ENCODE measurements around the gene NOP9. TPM values are rescaled to one million over a fixed set of nuclear protein-coding genes. Genes with fewer than 3 reads are reported as not detected.
A peak's percentile ranks its signal among the peaks of the same experiment; 100 is the strongest.

NOP9 gene, protein sequence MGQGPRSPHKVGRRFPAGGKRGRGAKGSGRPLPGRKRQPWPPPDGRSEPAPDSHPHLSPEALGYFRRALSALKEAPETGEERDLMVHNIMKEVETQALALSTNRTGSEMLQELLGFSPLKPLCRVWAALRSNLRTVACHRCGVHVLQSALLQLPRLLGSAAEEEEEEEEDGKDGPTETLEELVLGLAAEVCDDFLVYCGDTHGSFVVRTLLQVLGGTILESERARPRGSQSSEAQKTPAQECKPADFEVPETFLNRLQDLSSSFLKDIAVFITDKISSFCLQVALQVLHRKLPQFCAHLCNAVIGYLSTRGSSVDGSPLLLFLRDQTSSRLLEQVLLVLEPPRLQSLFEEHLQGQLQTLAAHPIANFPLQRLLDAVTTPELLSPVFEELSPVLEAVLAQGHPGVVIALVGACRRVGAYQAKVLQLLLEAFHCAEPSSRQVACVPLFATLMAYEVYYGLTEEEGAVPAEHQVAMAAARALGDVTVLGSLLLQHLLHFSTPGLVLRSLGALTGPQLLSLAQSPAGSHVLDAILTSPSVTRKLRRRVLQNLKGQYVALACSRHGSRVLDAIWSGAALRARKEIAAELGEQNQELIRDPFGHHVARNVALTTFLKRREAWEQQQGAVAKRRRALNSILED
- total RNA-seq (2014; rRNA removed; shearing (Covaris generic)) = 10.7 and 10.8 TPM in 2 replicates

DNA sequence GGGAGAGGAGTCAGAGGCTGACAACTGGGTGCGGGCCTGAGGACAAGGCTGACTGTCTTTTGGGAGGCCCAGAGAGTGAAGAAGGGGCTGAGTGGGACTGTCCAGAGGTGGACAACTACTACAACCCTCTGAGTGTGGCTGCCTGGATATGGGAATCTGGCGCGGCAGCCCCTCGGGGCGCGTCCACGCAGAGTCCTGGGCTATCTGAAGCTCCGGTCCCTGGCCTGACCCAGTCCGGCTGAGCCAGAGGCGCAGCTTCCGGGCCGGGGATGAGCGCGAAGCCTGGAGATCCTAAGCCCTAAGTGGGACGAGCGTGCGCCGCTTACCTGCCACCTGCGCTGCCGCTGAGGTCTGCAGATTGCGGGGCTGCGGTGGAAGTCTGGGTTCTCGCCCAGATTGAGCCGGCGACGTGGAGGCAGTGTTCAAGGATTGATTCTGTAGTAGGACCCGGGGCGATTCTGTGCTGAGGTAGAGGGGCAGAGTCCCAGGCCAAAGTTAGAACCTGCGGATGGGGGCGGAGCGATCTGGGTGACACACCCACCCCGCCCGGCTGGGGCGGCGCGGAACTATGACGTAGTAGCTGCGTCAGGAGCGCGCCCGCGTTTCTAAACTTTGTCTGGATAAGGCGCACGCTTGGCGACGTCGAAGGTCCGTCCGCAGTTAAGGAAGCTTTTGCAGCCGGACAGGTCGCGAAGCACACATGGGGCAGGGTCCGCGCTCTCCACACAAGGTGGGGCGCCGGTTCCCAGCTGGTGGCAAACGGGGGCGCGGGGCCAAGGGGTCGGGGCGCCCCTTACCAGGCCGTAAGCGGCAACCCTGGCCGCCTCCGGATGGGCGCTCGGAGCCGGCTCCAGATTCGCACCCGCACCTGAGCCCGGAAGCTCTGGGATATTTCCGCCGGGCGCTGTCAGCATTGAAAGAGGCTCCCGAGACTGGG, at the start of gene NOP9, which contains the start of gene DHRS1:
Gene NOP9 (plus strand): TSS at position 596 of the 937 bp plus-strand sequence. CDS start 105 bp downstream, at position 701.
Gene DHRS1 (minus strand): TSS at position 526 of the 937 bp plus-strand sequence. CDS start 674 bp downstream, outside the sequence.
- peak; percentile 82 for DNase-seq (ENCODE audit: low read depth)

DNA sequence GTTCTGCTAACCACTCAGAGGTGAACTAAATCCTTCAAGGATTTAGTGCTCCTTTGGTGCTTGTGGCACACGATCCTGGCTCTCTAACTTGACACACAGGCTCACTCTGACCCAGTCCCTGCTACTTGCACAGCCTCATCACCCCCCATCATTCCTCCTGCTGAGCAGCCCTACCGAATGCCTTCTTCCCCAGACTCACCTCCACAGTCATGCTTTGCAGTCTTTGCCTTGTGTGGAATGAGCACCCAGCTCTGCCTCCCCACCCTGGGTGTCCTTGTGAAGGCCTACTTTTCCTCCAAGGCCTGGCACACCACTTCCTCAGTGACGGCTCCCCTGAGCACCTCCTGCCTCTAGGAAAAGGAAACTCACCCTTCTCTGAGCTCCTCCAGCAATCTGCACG, 49.3 kb upstream of the NOP9 start:
- no peak for DNase-seq (ENCODE audit: low read depth)

DNA sequence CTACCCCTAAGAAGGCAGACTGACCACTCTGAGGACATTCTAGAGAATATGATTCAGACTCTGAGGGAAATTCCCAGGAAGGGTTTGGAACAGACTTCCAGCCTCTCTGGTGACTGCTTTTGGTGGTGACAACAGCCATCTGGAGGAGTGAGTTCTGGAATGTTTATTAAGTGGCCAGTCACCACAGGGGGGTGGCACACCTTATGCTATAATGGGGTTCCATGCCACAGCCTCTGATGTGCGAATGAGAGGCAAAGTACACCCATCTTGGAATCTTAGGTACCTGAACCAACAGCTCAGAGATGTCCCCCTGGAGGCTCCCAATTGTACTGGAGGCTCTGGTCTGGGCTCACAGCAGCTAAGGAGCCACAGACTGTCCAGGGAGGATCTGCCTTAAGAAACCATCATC, 47.8 kb upstream of the NOP9 start:
- DNase-seq (ENCODE audit: low read depth) = peak; percentile 49

DNA sequence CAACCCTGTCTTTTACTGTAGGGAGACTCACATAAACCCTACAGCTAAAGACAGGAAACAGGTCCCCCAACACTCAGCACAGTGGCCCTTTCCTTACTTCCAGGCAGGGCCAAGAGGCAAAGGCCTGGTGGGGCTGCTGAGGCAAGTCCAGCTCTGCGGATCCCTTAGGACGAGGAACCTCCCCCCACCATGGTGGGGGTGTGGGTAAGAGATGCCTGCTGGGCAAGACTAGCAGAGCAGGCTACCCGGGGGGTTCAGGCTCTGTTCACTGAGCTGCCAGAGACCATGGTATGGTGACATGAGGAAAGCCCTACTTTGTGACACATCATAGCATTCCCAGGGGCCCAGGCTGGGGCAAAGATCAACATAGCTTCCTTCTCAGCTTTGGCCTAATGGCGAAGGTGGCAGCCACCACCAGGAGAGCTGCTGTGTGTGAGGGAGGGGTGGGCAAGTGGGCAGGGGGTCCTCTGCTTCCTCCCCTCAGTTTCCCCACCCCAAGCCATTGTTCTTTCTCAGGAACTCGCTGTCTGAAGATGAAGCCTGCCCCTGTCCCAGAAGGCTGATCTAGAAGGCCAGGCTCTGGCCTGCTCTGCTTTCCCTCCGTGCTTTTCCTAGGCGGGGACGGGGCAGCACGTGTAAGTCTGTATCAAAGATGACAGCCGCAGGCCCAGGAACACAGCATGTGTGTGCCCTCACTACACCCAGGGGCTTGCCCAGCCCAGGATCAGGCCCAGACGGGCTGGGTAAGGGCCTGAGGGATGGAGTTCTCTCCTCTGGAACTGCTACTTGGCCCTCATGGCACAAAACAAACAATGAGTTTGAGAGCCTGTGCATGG, 47.1 kb upstream of the NOP9 start:
- DNase-seq (ENCODE audit: low read depth) = no peak

DNA sequence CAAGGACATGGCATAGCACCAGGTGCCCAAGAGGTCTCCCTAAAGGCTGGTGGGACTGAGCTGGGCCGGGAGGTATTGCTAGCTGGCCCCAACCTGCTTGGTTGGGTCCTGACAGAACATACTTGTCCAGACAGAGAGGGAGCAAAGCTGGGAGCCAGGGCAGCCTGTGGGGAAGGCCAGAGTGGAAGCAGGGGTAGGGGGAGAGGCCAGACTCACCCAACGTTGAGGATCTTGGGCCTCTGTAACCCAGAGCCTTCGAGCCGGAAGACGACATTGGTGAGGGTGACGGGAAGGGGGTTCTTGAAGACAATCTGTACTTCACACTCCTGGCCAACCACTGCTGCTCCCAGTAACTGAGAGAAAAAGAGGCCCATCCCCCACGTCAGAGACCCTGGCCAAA, 45.7 kb upstream of the NOP9 start:
- DNase-seq (ENCODE audit: low read depth) = no peak

DNA sequence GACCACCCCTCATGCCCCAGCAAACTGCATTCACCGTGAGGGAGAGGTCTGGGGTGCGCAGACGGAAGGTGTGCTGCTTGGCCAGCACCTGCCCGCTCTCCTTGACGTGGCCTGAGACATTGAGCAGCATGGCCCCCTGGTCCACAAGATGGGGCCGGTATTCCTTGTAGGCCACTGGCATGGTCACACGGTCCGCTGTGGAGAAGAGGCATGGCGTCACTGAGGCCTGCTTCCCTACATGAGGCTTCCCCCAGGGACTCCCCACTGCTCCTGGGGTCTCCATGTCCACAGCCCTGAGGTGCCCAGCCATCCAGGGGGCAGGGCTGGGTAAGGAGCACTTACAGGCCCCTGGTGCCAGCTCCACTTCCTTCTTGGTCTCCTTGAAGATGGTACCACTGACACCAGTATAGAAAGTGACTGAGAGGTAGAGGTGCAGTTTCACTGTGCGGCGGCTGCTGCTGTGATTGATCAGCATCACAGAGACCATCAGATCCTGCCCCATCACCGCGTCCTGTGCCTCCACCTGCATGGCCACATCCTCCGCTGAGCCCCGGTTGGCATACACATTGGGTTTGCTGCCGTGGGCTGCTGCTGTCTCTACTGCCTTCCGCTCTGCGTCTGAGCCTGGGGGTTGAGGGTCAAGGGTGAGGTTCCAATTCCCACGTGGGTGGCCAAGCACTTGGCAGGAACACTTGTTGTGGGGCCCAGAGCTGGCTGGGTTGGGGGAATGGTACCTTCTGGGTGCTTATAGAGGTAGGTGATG, 44.8 kb upstream of the NOP9 start:
- no peak for DNase-seq (ENCODE audit: low read depth)

DNA sequence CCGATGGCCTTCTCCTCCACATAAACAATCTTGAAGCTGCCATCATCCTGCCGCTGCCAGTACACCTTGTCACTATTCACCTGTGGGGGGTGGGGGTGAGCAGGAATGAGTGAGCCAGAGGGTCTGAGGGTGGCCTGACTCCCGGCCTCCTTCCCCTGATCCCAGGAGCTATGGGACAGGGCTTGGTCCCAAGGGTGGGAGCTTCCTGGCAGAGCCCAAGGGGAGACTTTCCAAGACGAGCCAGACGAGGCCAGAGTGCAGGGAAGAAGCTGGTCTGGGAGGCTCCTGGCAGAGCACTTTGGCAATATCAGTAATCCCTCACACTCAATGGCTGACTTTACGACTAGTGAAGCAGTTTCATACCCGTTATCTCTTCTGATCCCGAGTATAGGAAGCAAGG, 44.2 kb upstream of the NOP9 start:
- no peak for DNase-seq (ENCODE audit: low read depth)

DNA sequence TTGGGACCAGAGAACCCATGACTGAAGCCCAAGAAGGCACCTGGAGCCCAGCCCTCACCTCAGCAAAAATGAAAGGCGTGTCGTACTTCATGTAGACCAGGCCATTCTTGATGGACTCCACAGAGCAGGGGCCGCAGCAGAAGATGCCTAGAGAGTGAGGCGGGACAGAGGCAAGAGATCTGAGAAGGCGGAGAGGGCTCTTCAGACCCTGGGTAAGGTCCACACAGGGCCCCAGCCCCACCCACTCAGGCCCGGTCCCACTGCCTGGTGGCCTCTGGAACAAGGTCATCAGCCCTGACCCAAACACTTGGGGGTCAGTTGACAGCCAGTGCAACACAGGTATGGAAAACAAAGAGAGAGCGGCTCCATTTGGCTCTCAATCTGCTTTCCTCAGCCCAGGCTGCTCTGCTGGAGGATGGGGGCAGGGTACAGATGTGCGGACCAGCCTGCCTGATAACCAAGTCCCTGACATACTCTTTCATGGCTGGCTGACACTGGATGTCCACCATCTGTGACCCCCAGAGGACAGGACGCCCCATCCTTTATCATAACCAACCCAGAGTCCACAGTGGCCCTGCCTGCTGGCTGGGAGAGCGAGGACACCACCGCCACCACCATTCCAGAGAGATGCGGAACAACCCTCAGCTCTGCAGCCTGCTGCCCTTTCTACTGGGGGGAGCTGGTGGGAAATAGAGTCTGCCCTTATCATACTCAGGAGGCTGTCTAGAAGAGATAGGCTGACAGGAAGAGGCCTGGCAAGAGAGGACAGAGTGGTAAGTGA, 43.5 kb upstream of the NOP9 start:
- no peak for DNase-seq (ENCODE audit: low read depth)

DNA sequence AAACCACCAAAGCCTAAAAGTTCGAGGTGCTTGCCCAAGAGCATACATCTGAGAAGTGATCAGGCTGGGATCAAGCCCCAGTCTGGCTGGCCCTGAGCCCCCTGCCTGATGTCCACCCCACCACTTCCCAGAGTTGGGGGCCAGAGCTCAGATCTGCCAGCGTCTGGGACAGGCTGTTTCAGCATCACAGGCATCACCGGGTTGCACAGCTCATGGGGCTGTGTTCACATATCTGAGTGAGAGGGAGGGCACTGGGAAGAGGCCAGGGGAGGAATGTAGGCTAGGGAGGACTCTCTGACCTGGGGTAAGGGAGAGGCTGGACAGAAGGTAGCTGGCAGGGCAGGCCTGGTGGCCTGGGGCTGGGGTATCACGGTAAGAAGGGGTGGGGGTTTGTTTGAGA, 42.7 kb upstream of the NOP9 start:
- no peak for DNase-seq (ENCODE audit: low read depth)

DNA sequence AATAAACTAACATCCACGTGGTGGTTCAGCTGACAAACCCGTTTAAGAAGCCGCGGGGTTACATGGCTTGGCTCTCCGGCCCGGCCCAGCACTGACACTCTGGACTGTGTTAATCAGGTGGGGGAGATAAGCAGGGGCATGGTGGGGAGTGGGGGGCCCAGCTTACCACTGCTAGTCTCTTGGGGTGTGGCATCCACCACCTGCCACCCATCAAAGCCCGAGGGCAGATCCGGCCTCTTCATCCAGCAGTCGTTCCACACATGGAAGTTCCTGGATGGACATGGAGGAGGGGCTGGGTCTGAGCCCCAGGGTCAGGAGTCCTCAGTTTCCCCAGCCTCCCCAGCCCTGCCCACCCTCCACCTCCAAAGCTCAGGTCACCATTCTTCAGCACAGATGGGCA, 41.5 kb upstream of the NOP9 start:
- no peak for DNase-seq (ENCODE audit: low read depth)

DNA sequence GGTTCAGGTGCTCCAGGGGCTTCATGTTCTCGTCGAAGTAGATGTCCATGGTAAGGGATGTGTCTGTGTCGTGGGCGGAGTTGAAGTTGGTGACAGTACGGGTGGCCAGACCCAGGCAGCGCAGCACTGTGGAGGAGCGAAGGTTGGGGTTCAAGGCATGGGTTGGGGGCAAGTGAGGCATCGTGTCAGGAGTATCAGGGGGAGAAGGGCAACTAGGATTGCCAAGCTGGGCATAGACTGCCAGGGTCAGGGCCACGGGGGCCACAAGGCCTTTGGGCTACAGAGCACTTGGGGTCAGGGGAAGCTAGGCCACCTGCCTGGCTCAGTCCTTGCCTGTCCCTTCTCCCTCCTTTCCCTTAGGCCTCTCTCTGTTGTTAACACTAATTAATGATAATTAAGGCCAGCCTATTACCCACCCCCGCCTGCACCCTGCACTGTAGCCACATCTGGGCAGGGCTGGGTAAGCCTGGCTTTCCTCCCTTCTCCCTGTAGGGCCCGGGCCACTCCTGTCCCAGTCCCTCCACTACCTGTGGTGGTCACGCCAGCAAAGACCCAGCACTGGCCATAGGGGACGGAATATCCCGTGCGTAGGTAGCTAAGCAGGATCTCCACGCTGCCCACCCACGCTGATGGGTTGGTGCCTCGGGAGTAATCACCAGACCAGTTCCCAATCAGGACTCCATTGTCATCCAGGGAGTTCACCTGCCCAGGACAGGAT, 40.9 kb upstream of the NOP9 start:
- DNase-seq (ENCODE audit: low read depth) = no peak

DNA sequence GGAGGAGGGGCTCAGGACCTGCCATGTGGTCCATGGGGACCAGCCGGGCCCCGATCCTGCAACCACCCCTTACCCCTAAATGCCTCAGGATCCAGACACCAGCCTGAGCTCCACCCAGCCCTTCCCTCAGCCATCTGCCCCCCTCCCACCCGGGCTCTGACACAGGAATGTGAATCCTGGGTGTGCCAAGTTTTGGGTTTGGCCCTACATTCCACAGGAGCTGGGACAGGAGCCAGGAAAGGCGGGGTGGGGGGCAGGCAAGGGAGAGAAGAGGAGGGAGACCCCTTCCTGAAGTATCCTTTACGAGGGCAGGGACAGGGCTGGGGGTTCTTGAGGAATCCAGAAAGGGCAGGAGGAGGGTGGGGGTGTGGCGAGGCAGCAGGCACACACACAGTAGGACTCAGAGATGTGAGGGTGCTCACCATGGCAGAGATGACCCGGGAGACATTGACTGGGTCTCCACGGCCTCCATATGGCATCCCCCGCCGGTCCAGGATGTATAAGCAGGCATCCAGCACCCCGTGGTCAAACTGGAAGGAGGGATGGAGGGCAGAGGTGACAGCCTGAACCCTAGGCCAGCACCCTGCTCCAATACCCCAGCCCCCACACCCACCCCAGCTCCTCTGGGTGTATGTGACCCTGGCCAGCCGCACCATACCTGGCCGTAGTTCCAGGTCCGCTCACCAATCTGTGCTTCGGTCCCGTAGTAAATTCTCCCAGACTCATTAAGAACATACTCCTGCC, 40.2 kb upstream of the NOP9 start:
- DNase-seq (ENCODE audit: low read depth) = peak; percentile 14

DNA sequence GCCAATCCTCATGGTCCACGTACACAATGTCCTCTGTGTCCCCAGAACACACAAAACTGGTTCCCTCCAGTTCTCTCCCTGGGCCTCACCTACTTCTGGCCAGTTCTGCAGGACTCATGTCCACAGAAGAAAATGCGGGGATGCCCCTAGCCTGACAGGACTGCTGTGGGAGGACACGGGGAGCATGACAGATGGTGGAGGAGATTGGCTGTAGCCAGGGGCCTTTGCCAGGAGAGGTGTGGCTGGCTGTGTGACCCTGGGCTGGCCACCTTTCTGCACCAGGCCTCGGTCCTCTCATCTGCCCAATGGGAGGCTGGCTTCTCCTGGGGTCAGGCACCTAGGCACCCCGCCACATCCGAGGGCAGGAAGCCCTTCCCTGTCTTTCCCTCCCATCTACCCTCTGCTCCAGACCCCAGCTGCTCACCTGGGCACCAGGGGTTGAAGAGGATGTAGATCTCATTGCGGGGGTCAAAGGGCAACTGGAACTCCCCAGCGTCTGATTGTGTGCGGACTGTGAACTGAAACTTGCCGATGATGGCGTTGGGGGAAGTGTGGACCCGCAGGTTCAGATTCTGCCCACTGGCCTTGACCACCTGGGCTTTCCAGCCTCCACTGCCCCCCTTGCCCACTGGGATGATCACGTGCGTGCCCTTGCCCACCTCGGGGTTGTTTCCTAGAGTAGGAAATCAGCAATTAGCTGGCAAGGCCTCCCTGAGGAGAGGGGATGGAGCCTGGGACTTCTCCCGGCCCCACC, 39.4 kb upstream of the NOP9 start:
- no peak for DNase-seq (ENCODE audit: low read depth)

DNA sequence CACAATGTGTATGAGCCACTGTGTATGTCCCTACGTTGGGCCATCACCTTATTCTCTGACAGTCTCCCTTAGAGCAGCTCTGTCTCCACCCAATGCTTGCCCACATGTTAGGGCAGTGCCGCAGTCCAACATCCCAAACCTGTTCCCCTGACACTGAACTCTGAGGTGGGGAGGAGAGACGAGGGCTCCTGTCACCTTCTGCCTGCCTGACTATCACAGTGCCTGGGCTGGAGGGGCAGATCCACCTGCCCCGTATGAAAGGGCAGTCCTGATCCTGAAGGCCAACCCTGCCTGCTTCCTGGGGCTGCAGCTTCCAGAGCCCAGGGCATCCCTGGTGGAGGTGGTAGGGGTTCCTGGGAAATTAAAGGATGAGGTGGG, 38.9 kb upstream of the NOP9 start:
- no peak for DNase-seq (ENCODE audit: low read depth)

DNA sequence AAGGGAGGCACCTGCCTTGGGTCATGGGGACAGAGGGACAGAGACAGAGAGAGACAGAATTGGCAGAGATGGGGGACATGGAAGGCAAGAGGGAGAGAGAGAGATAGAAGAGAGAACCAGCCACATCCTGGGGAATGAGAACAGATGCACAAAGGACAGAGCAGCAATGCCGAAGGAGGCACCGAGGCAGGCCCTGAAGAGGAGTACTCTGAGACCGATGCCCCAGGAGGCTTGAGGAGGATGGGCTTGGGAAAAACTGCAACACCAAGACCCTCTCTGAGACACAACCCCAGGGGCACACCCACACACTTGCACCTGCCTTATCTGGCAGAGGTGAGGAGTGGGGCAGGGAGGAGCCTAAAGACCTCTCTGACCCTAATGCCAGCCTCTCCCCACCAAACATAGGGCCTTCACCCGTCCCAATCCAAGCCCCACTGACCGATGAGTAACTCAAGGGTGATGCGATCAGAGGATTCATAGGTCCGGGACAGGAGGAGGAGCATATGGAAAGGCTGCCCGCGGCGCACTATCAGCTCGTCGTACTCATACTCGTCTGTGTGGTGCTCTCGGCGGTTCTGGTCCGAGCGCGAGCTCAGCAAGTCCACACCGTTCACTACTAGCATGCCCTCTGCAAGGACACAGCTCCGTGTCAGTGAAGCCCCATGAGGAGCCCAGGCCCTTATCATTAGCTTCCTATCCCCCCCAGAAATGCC, 38.2 kb upstream of the NOP9 start:
- no peak for DNase-seq (ENCODE audit: low read depth)

DNA sequence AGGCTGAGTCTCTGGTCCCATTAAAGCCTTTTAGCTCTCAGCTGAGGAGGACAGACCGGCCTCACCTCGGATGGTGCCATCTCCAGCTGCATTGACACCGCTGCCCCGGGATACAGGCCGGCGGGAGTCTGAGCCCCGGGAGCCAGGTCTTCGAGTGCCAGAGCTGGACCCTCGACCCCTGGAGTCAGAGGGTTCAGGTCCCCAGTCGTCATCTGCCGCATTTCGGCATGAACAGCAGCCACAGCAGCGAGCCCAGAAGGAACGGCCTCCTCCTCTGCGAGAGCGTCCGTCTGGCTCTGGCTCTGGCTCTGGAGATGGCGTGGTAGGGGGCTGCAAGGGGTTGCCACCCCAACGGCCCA, 37.7 kb upstream of the NOP9 start:
- DNase-seq (ENCODE audit: low read depth) = no peak
